ENCODE measurements around the gene DLG2.
"Not testable (repeated sequence)": the region's sequence is repeated elsewhere in the genome, so short reads cannot be mapped to it uniquely, and the experiment has no call there.

The DLG2 gene

DNA sequence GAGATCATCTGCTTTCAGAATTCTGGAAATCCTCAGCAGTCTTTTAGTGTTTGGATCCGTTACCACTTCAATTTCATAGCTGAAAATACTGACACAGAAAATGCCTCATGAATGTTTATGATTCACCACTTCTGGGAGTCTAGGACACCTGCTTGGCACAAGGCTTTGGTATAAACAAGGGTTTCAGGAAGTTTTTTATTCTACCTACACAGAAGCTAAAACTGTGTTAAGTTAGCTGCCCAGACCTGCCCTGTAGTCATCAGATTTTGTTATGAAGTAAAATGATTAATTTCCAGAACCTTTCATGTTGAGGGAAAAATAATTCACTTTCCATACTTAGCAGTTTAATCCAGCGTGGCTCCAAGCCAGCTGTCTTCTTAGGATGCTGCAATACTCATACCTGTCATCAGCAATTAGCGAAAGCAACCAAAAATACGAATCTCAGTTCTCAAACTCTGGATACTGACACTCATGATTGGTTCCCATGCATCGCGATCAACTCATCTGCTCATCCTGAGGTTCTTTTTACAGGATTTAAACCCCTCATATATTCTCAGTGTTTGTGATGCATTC, 1882.4 kb downstream of the DLG2 start:
- peak in 4 of 56 donors; percentile 2 to 35 (median 12) for DNase-seq

DNA sequence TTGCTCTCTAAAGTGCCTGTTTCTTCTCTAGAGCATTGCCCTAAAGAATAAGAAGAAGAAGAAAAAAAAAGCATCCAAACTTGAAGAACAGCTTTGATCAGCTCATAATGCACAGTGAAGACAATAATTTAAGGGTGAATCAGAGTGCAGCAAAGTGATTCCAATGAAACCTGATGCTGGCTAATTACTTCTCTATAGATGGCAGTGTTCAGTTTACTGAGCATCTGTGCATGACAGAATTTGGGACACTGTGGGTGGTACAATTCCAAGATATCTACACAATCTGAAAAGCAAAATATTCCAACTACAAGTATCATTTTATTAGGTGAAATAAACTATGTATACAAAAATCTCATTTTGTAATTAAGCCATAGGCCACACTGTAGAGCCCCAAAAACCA, 1890.5 kb downstream of the DLG2 start:
- no peak for DNase-seq

DNA sequence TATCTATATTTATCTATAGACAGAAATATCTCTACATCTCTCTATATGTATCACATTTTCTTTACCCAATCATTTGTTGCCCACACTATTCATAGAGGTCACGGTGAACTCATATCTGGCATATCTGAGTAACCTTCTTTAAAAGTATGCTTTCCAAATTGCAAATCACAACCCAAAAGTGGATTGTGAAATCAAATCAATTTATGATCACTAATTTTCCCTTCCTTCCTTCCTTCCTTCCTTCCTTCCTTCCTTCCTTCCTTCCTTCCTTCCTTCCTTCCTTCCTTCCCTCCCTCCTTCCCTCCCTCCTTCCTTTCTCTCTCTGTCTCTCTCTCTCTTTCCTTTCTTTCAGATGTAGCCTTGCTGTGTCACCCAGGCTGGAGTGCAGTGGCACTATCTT, 1893.0 kb downstream of the DLG2 start:
- no peak for DNase-seq

DNA sequence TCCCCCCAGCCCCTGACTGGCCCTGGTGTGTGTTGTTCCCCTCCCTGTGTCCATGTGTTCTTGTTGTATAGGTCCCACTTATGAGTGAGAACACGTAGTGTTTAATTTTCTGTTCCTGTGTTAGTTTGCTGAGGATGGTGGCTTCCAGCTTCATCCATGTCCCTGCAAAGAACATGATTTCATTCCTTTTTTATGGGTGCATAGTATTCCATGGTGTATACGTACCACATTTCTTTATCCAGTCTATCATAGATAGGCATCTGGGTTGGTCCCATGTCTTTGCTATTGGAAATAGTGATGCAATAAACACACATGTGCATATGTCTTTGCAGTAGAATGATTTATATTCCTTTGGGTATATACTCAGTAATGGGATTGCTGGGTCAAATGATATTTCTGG, 1895.9 kb downstream of the DLG2 start:
- not testable (repeated sequence) for DNase-seq

DNA sequence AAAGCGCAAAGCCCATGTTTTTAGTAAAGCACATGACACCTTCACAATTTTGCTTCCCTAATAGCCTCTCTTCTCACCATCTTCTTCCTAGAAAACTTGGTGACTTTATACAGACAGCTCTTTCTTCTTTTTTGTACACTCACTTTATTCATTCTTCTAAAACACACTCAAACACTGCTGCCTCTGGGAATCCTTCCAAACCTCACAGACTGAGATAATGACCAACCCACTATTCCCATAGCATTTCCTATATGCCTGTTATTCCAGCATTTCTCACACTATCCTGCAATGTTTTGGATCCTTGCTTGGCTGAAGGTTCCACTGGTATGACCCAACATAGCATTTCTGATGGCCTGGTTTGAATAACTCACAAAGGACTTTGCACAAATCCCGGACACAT, 1898.9 kb downstream of the DLG2 start:
- DNase-seq = no peak

DNA sequence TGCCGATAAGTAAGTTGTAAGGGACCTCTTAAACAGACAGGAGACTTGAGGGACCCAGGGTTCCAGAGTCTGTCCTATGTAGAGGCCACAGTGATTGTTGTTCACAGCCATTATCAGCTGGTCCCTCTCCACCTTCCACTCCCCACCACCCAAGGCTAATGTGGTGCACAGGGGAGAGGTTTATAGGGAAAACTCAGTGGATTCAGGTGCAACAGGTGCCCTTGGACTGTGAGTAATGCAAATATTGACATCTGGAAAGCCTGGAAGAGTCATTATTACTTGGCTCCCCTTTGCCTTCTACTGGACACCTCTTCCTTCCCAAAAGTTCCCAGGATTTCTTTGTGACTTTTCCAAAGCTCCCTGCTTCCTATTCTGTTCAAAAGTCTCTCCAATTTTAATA, 1899.9 kb downstream of the DLG2 start:
- DNase-seq = no peak

DNA sequence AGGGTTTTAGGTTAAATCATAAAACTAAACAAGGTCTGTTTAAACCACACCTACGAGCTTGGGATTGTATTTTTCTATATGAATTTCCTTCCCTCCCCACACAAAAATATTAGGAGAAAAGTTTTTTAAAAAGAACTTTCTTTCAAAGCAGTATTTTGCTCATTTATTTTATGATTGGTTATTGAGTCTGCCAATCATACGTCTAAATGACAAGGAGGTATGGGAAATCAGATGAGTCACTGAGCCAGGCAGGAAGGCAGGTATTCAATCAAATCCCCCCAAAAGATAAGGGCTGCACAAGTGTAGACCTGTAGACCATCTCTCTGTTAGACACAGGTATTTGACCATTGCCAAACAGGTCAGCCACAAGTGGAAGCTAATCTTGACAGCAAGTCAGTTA, 1900.8 kb downstream of the DLG2 start:
- no peak for DNase-seq

DNA sequence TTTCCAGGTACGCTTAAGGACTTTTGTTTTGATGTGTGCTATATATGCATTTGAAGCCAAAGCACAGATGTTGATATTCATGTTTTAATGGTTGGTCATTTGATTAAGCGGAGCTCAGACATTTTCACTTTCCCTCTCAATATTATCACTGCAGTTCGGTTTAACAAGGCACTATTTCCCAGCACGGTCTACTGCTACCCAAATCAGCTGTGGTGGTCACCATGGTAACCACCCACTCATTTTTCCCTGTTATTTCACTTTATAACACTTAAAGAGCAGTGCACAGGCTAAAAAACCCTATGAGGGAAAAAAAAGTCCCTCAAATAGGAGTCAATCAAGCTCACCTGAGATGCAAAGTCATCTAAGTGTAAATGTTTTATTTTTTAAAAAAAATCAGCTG, 1901.4 kb downstream of the DLG2 start:
- peak in 5 of 56 donors; percentile 17 to 47 (median 25) for DNase-seq

DNA sequence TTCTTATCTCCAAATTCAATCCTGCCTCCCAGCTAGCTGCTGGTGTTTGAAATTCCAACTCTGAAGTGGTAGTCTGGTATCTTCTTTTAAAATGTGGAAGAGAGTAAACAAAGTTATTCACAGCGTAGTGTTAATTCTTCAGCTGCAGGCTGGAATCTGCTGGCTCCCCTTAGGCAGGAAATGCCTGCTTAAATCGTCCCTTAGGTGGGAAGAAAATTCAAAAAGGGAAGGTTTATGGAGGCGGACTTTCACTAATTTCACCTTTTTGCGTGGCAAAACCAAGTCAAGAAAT, 1901.9 kb downstream of the DLG2 start:
- peak in 1 of 56 donors; percentile 10 for DNase-seq

DNA sequence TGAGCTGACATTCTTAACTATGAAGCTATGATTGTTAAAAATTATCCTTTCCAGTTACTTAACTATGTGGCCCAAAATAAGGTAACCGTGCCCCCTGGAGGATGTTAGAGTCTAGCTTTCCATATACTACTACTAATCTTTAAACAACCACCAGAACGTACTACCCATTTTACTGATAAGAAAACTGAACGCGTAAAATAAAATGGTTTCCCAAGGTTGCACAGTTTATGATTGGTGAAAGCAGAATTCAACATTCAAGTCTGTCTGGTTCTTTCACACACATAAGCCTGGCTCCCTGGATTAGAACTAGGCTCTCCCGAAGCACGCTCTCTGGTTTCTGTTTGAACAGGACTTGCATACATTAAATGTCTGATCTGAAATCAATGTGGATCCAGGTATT, 1903.1 kb downstream of the DLG2 start:
- DNase-seq = peak in 4 of 56 donors; percentile 16 to 35 (median 30)

DNA sequence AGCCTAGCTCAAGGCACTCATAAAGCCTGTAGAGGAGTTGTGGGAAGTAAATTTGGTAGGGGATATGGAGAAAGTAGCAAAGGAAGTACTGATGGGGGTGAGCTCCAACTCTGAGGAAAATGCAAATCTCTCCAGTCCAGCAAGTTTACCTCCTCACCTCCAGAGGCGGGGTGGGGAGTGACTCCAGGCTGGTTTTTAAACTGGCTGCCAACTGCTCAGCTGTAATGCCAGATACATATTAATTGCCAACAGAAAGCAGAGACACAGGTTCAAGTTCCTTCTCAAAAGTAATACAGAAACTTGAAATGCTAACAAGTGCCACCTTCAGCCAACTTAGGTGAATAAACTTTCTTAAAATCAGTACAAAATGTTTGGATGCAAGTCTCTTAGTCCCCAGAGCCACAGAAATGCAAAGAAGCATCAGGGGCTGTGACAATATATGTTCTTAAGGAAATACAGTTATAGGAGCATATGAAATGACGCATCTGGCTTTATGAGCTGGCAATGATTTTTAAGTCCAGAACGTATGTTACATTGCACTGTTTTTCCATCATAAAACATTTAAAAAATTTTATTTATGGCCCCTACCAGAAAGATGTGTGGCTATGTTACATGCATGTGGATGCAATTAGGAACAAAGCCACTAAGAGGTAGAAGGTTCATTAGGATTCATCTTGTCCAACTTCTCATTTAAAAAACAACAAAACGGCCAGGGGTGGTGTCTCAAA, 1904.6 kb downstream of the DLG2 start:
- no peak for DNase-seq

DNA sequence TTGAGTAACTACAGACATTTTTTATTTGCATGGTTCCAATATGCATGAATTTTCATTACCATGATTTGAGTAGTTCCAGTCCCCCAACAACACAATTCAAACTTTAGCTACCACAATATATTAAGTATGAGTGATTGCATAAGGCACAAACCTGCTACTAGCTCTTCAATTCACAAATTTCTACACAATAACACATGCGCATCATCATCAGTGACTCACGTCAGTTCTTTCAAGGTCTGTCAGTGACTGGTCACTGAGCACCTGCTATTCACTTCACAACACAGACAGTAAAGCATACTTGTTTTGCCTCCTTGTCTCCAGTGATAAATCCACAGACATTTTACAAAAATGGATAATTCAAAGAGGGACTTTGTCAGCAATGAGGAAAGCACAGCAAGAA, 1905.9 kb downstream of the DLG2 start:
- no peak for DNase-seq

DNA sequence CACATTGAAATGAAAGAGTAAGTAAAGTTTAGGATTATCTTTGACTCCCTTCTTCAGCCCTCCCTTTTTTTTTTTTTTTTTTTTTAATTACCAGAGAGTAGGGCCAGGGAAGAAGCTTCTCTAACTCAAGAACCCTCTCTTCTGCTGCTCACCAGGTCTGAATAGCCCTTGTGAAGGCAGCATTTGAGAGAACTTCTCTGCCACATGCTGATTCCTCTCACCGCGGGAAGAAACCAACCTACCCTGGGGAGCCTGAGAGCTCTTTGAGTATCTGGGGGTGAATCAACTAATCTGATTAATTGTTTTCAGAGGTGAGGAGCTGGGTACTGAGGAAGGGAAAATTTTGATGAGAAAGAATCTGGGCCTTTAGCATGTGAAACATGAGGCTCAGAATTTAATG, 1906.5 kb downstream of the DLG2 start:
- no peak for DNase-seq

DNA sequence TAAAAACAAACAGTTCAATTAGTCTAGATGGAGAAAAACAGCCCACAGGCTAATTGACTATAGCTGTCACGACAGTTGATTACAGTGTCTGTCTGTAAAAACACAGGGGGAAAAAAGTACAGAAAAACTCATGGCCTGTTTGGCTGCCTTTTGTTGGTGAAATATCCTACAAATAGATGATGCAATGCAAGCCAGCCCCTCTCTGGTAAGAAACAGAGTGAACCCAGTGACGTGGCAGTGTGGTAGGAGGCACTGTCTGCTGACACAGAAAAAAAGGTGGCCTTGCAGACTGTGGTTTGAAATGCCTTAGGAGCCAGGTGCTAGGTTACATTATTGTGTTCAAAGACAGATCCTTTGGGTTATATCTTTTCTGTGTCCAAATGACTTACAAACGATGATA, 1909.6 kb downstream of the DLG2 start:
- DNase-seq = no peak

DNA sequence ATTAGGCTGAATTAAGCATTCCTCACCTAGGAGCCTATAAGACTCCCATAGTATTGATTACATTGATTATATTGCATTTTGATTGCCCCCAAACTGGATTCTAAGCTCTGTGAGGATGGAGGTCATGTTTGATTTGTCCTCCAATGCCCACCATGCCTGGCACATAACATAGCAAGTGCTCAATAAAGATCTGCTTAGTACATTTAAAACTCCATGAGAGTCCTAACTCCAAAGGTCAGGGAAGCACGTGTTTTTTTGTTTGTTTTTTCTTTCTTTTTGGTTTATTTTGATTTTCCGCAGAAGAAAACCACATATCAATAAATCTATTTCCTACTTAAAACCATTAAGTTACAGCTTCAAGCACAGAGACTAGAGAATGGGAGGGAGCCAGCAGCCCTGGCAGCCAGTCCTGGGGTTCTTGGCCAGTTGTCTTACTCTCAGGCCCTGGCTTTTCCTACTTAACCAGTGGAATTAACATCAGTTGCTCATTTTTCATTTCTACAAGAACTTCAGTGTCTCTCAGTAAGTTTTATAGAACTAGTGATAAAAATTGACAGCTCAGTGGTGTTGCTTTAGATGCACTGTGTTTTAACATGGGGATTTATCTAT, 1911.1 kb downstream of the DLG2 start:
- DNase-seq = no peak

DNA sequence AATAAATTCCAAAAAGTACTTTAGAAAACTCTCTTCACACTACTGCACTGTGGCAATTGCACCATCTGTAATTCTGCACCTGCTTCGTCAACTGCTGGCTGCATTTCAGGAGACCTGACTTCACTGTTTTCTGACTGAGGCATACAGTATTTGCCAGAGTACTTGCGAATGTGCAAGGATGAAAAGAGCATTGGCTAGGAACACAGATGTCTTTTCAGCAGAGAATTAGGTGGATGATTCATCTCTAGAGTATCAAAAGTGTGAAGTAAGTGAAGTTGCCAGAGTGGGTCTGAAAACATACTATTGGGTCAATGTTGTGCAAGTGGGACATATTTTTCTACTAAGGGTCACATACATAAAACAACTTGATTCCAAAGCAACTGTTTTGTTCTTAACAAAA, 1913.4 kb downstream of the DLG2 start:
- peak in 5 of 56 donors; percentile 2 to 35 (median 12) for DNase-seq

DNA sequence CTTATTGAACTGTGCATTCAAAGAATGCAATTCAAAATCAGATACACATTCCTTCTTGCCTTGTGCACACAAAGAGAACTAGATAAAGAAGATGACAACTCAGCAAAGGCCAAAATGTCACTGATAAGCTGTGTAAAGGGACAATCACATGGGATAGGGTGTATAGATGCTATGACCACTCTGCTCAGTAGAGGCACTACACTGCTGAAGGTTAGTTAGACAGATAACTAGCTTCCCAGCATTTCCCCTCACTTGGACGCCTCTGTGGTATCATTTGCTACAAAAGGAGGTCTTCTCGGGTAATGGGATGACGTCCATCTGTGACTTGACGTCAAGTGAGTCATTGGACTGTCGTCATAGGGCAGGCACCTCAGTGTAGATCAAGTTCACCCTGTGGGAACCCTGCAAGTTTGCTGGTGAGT, 1916.0 kb downstream of the DLG2 start:
- no peak for DNase-seq

DNA sequence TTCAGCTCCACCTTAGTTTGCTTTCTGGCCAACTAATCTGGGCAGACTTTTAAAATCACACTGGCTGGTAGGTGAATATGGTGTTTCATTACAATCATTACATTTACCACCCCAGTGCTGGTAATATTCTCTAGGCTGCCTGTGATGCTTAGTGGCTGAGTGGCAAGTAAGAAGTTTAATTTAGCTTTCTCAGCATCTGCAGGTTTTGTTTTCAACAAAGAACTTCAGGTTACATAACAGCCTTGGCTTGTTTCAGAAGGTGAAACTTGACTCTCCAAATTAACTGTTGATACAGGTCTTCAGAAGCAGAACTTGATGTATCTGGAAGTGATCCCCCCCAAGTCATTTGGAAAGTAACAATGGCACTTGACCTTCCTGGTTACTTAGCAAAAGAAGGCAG, 1917.7 kb downstream of the DLG2 start:
- no peak for DNase-seq

DNA sequence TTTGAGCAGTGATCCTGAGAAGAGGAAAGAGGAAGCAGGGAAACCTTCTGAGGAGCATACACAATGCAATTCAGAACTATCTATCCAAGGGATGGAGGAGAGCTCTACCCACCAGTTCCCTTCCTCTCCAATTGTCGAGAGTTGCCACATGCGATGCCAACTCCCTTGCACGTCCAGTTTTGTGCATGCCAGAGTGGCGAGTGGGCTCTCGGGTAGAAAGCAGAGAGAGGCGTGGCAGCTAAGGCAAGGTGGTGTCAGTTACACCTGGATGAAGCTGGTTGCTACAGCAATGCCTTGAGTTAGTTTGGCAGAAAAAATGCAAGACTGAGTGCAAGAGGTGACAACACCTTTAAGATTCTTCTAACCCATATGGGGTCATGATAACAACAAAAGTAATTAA, 1920.6 kb downstream of the DLG2 start:
- DNase-seq = no peak

DNA sequence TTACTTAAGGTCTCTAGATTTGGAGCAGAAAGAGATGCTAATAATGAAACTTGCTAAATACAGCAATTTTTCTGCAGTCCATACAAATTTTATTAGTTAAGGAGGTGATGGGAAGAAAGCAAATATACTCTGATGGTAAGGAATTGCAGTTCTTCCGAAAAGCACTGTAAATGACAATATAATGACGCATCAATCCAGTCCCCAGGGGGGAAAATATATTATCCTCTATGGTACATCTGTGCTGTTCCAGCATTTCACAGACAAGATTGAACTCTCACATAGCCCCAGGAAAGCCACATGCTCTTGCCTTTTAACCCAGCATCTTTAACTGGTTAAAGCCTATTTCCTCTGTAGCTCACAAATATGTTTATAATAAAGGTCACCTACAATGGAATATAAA, 1924.3 kb downstream of the DLG2 start:
- DNase-seq = no peak

DNA sequence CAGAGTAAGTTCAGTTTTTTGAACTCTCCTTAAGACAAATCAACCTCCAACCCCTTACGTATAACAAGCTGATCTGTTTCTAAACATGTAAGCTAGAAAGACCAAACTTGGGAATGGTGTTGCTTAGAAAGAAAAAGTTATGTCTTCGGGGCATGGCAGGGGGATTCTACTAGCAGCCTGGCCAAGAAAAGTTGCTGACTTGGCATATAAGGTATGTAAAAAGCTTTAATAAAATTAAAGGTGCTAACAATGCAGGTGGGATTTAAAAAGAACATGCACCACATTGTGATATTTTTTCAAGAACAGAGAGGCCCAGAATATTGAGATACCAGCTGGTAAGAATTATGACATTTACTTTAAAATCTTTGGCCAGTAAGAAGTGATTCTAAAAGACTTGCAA, 1929.6 kb downstream of the DLG2 start:
- DNase-seq = no peak

DNA sequence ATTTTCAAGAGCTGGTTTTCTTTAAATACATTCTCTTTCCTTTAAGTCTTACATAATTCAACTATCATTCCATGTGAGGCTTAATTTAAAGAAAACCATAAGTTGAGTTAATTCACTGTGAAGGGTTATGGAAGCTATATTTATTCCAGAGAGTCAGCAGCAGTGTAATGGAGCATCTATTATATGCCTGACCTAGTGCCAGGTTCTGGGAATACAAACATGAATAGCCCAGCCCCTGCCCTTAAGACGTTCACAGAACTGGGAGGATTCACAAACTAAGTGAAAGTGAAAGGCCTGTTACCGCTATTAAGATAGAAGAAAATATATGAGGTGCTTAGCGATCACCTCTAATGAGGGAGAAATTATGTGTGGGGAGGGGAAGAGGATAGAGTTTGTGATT, 1932.1 kb downstream of the DLG2 start:
- no peak for DNase-seq

DNA sequence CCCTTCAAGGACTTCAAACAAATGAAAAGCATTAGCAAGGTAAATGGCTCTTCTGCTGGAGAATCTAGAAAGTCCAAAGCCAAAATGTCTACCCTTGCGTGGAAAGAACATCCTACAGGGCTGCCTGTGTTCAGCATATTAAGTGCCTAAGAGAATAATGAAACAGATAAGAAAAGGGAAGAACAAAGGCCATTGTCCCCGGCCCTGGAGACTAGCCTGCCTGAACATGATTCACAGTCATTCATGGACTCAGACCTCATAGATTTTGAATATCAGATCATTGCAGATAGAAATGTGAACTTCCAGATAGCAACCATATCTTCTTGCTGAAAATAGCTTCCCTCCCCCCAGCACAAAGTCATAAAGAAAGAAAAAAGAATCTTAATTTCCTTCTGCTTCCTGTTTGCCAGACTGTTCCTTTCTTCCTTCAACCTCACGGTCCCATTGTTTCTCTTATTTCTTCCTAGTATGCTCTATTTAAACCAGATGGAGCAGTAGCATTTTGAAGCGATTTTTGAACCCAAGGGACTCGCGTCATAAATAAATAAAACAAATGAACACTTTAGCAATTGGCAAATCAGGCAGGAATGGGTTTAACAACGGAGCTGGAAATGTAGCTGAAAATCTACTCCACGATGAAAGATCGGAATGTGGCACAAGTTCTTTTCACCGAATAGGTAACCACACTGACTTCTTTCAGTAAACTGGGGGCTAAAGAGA, 1932.8 kb downstream of the DLG2 start:
- DNase-seq = peak in 15 of 56 donors; percentile 5 to 69 (median 20)

All from nucleus accumbens (tissue), 56 donors.